Body of pancreas (tissue), 4 donors: Measurements from ENCODE around the gene DRAP1. TPM values are rescaled to one million over a fixed set of nuclear protein-coding genes. Genes with fewer than 3 reads are reported as not detected.

ENCODE experiments used
- ATAC-seq: fragments of 150-250 bp; one replicate; pipeline ENCODE4 v1.9.1; 2016
- DNase-seq, 4 donors: peaks; one replicate each; pipeline ENCODE4 v3.0.0-alpha.2; 2019
- H3K27ac ChIP-seq, 4 donors: fragments of 200-600 bp; sonication (generic); 1 replicate in 3 of 4; 2 replicates in 1 of 4; pipeline versions ENCODE4 v1.5.1 to v1.6.1; 2016 to 2019; ENCODE audit warnings: mild to moderate bottlenecking in 1 of 4, mixed read lengths in 1 of 4, moderate library complexity in 1 of 4
- H3K27me3 ChIP-seq, 2 donors: fragments of 200-600 bp; sonication (generic); one replicate each; pipeline ENCODE4 v1.6.0; 2016; ENCODE audit warnings: mild to moderate bottlenecking in 1 of 2
- H3K36me3 ChIP-seq, 2 donors: fragments of 200-600 bp; sonication (generic); replicated peaks in 1 of 2; 2 replicates each; pipeline ENCODE4 v1.5.1; 2016; ENCODE audit warnings: low read depth in 2 of 2; ENCODE audit not compliant: insufficient read depth in 1 of 2
- H3K4me1 ChIP-seq: fragments of 200-600 bp; sonication (generic); one replicate; pipeline ENCODE4 v1.6.0; 2016
- H3K4me3 ChIP-seq, 2 donors: fragments of 200-600 bp; sonication (generic); 1 replicate in 1 of 2; 2 replicates in 1 of 2; pipeline ENCODE4 v1.5.1; 2016 to 2019
- H3K9me3 ChIP-seq, 3 donors: fragments of 200-600 bp; sonication (generic); 1 replicate in 2 of 3; 2 replicates in 1 of 3; pipeline ENCODE4 v1.5.1; 2016
- CTCF ChIP-seq, 7 experiments: fragments of 450-650 bp in 4 of 7; fragments of 200-600 bp in 3 of 7; sonication (generic) in 3 of 7; IDR thresholded peaks; one replicate each; pipeline ENCODE4 v1.5.1; 2016 to 2019; ENCODE audit warnings: antibody characterized with exemption in 7 of 7
- POLR2A ChIP-seq, 3 donors: fragments of 450-650 bp; IDR thresholded peaks; one replicate each; pipeline ENCODE4 v1.6.1; 2016; ENCODE audit warnings: antibody characterized with exemption in 3 of 3, mild to moderate bottlenecking in 2 of 3
- WGBS, 2 donors: methylation state at CpG; one replicate each; pipeline ENCODE4 v1.1.5; 2017; 5-methylcytosine and 5-hydroxymethylcytosine counted together
- intact Hi-C: fragments of 100-400 bp; cut with DNase I; formaldehyde crosslinking; loops from one replicate; pipeline ENCODE4 v1.15.1; 2023
- total RNA-seq, 2 donors: library from RNA; depleted of rRNA; stranded (reverse); fragments of >200 nt; gene quantifications; one replicate each; pipeline ENCODE4 v1.1.0, GENCODE V29; 2016

The DRAP1 gene
- total RNA-seq, 2 donors from 2014 or later = 29.6 to 91.6 TPM

GRCh38 chr11:65907878-65908277 is 11.3 kb upstream of the DRAP1 start:
- intact Hi-C loops = no loop called here
- no peaks in the 10 kb centered on the region for H3K9me3 ChIP-seq
- H3K27ac ChIP-seq = no peak overlapping the region
- H3K4me3 ChIP-seq = no peak overlapping the region
- no peaks in the 10 kb centered on the region for H3K27me3 ChIP-seq
- WGBS, 2 donors = 76 to 84% methylated on average over 6 of the region's 6 CpGs
- H3K36me3 ChIP-seq = no peaks in the 10 kb centered on the region
- H3K4me1 ChIP-seq = no peaks in the 10 kb centered on the region
- no peak for ATAC-seq
- no peak for TF ChIP-seq CTCF (IDR thresholded peaks at IDR 0.05)
- no peak for TF ChIP-seq POLR2A (IDR thresholded peaks at IDR 0.05)
- DNase-seq = no peak

DNA sequence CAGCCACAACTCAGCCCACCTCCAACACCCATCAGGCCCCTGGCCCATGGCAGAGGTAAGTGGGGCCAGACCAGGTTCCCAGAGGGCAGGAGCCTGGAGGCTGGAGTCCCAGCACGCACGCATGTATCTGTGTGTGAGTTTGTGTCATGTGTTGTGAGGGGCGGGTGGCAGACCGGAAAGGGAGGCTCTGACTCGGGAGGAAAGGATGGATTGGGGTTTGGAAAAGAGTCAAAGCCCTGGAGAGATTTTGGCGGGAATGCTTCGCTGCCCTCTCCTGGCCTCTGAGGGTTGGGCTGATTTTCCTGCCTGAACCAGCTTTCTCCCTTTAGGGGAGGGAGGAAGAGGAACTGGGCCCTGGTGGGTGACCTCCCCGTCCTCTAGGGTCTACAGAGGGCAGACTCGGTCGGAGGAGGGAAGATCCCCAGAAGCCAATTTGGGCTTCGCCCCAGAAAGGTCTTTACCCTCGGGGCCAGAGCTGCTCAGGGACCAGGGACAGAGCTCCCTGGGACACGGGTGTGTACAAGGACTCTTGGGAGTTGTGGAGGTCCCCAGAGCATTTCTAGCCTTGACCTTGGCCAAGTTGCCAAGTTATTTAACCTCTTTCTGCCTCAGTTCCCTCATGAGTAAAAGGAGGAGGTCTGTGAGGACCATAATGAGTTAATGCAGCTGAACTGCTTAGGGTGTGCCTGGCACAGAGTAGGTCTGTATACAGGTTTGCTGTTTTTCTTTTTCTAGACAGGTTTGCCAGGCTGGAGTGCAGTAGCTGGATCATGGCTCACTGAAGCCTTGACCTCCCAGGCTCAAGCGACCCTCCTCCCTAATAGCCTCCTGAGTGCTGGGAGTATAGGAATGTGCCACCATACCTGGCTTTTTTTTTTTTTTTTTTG is 7.3 kb upstream of the DRAP1 start:
- TF ChIP-seq POLR2A (IDR thresholded peaks at IDR 0.05) = no peak
- TF ChIP-seq CTCF (IDR thresholded peaks at IDR 0.05) = peak in 4 of 7 experiments; percentile 17 to 31 (median 19)
- peaks cover 21% of the 10 kb centered on the region for H3K4me1 ChIP-seq
- no peaks in the 10 kb centered on the region for H3K27me3 ChIP-seq
- ATAC-seq = peak; percentile 21
- intact Hi-C loops = no loop called here
- H3K27ac ChIP-seq = no peak overlapping the region
- no peaks in the 10 kb centered on the region for H3K36me3 ChIP-seq
- no peak overlapping the region for H3K4me3 ChIP-seq
- DNase-seq = peak in 2 of 4 donors; percentile 20 to 31
- no peaks in the 10 kb centered on the region for H3K9me3 ChIP-seq
- WGBS, 2 donors = 15 to 21% methylated on average over 12 to 14 of the region's 14 CpGs

- intact Hi-C loops = no loop called here
- DNase-seq (no peak), ATAC-seq (no peak)
- no peak for TF ChIP-seq CTCF (IDR thresholded peaks at IDR 0.05)
- TF ChIP-seq POLR2A (IDR thresholded peaks at IDR 0.05) = no peak
- Histone ChIP-seq H3K36me3 (no peaks in the 10 kb centered on the region), H3K27ac (no peak overlapping the region), H3K9me3 (no peaks in the 10 kb centered on the region), H3K27me3 (no peaks in the 10 kb centered on the region), H3K4me3 (no peak overlapping the region), H3K4me1 (peaks cover 30% of the 10 kb centered on the region)
- WGBS, 2 donors = 68 to 82% methylated on average over 2 to 4 of the region's 4 CpGs
These were observed 6.4 kb upstream of the DRAP1 start for GRCh38 chr11:65912845-65913244.

DNA sequence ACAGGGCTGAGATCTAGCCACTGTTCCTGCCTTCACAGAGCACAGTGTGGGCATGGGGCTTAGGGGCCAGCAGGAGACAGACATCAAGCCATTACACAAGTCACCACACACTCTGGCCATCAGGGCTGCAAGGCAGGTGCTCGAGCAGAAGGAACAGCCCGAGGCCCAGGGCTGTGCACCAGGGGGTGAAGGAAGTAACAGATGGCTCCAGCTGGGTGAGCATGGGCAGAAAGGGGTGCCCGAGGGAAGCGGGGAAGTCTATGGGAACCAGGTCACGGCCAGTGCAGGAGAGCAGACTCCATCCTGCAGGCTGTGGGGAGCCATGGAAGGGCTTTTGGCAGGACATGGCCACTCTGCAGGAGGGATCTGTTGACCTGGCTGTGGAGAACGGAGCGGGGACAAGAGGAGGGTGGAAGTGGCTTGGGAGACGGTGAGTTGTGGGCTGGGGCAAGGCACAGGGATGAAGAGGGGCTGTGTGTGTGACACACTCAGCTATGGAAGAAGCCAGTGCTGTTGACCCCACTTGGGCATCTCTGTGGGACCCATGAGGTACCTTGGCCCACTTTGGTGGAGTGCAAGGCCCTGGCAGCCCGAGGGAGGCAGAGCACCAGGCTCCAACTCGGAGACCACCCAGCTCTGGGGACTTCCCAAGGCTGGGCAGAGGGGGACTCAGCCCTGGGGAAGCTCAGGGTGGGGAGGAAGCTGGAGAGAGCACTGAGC is 4.0 kb upstream of the DRAP1 start:
- Histone ChIP-seq H3K36me3 (no peaks in the 10 kb centered on the region), H3K9me3 (no peaks in the 10 kb centered on the region), H3K4me1 (peaks cover 40% of the 10 kb centered on the region), H3K4me3 (no peak overlapping the region), H3K27ac (peak overlapping the region; percentile 25 to 62 (median 48)), H3K27me3 (no peaks in the 10 kb centered on the region)
- 55 to 77% methylated on average over 8 to 10 of the region's 10 CpGs for WGBS, 2 donors
- DNase-seq = no peak
- intact Hi-C loops = no loop called here
- no peak for ATAC-seq
- TF ChIP-seq POLR2A (IDR thresholded peaks at IDR 0.05) (no peak), CTCF (IDR thresholded peaks at IDR 0.05) (no peak)
